ENCODE results near the gene FBXO10. TPM values are rescaled to one million over a fixed set of nuclear protein-coding genes. Genes with fewer than 3 reads are reported as not detected.

The FBXO10 gene
- total RNA-seq, 1 donor from 2014 or later, result 2.9 TPM

DNA sequence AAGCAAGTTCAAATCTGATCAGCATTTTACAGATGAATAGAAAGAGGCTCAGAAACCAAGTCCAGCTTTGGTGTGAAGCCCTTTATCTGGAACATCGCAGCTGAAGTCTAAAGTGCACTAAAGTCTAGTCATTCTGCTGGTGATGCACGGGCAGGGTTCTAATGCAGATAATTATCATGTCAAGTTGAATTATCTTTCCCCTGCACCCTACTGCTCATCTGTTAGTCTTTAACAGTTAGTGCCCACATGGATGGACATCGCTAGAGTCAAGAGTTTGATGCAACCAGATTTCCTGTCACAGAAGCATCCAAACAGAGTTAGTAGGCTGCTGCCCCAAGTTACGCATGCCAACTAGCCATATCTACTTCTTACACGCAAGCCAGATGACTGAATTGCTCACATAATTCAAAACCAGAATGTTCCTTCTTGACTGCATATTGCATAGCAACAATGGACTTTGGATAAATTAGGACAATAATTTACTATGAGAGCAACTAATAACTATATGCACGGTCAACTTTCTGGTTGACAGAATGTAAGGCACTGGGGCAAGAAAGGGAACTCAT is 17.8 kb upstream of the FBXO10 start:
- TF ChIP-seq, protein P1, sequence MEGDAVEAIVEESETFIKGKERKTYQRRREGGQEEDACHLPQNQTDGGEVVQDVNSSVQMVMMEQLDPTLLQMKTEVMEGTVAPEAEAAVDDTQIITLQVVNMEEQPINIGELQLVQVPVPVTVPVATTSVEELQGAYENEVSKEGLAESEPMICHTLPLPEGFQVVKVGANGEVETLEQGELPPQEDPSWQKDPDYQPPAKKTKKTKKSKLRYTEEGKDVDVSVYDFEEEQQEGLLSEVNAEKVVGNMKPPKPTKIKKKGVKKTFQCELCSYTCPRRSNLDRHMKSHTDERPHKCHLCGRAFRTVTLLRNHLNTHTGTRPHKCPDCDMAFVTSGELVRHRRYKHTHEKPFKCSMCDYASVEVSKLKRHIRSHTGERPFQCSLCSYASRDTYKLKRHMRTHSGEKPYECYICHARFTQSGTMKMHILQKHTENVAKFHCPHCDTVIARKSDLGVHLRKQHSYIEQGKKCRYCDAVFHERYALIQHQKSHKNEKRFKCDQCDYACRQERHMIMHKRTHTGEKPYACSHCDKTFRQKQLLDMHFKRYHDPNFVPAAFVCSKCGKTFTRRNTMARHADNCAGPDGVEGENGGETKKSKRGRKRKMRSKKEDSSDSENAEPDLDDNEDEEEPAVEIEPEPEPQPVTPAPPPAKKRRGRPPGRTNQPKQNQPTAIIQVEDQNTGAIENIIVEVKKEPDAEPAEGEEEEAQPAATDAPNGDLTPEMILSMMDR (conservative IDR thresholded peaks at IDR 0.05; ENCODE audit: low read depth, low read length), result no peak
- DNase-seq (ENCODE audit: low read depth), result no peak
- peak overlapping the region; percentile 19 for H3K4me3 ChIP-seq (ENCODE audit: low read depth, low read length)

DNA sequence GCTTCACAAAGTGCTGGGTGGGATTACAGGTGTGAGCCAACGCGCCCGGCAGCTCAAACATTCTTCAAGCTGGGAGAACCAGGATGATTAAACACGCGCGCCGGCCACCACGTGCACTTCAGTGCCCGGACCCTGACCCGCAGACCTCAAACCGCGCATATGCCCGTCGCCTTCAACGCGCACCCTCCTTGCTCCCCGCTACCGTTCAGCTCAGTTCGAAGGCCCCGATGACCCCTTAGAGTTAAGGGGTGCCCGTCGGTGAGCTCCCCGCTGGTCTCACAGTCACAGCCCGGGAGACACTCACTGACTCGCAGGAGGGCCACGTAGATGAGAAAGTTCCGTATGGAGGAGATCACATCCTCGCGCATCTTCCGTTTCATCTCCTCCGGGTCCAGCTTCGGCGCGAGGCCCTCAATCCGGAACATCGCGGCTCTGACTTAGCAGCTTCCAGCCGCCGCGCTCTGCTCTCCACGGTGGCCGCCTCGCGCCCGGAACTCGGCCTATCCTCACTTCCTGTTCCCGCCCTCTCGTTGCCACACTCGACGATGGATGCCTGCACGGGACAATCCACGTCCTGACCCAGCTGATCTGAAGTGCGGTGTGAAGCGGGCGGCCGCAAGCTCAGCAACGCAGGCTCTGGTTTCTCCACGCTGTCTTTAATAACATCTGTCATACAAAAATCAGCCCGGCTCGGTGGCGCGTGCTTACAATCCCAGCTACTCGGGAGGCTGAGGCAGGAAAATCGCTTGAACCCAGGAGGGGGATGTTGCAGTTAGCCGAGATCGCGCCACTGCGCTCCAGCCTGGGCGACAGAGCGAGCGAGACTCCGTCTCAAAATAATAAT is 16.1 kb upstream of the FBXO10 start, which contains the start of gene TOMM5:
Gene TOMM5, minus strand, starts transcription at position 490 of the 844 bp plus-strand sequence. Its CDS starts 65 bp downstream, at position 425.
- TF ChIP-seq, protein P1 (conservative IDR thresholded peaks at IDR 0.05; ENCODE audit: low read depth, low read length), result no peak
- DNase-seq (ENCODE audit: low read depth), result peak; percentile 56
- peak within 1 kb of the TSS; percentile 82 for H3K4me3 ChIP-seq (ENCODE audit: low read depth, low read length)

DNA sequence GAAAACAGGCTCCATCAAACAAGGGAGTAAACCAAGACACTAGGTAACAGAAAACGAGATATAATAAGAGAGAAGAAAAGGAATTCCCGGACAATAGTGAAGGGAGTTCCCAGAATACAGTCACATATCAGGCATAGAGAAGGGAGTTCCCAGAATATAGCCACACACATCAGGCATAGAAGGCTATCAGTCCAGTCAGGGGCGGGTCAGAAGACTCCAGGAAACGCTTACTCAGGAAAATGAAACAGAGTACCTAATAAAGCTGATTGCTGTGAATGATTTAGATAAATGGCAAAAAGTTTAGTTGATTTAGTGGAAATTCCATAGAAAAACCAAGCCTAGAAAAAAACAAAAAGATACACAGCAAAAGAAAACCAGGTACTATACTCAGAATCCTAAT is 11.3 kb upstream of the FBXO10 start:
- TF ChIP-seq, protein P1 (conservative IDR thresholded peaks at IDR 0.05; ENCODE audit: low read depth, low read length), result no peak
- DNase-seq (ENCODE audit: low read depth), result no peak
- H3K4me3 ChIP-seq (ENCODE audit: low read depth, low read length), result no peak overlapping the region

DNA sequence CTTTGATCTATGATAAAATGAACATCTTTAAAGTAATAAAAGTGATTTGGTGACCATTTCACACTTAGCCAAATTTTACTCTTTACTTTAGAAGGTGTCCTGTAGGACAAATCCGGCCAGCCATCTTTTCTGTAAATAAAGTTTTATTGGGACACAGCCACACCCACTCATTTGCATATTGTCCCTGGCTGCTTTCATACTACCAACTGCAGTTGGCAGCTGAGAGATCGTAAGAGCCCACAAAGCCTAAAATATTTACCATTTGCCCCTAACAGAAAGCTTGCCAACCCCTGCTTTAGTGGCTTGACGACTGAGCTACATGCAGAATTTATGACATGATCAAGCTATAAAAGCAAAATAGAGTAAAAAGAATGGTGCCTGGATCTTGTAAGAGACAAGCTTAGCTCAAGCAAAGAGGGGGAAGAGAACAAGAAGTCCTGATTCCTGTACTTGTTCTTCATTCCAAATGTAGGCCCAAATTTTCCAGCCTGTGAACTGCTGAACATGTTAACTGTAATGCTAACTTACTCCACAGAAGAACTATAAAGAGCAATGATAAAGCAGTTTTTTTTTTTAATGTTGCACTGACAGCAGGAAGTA is 7.4 kb upstream of the FBXO10 start:
- TF ChIP-seq, protein P1 (conservative IDR thresholded peaks at IDR 0.05; ENCODE audit: low read depth, low read length), result no peak
- no peak for DNase-seq (ENCODE audit: low read depth)

DNA sequence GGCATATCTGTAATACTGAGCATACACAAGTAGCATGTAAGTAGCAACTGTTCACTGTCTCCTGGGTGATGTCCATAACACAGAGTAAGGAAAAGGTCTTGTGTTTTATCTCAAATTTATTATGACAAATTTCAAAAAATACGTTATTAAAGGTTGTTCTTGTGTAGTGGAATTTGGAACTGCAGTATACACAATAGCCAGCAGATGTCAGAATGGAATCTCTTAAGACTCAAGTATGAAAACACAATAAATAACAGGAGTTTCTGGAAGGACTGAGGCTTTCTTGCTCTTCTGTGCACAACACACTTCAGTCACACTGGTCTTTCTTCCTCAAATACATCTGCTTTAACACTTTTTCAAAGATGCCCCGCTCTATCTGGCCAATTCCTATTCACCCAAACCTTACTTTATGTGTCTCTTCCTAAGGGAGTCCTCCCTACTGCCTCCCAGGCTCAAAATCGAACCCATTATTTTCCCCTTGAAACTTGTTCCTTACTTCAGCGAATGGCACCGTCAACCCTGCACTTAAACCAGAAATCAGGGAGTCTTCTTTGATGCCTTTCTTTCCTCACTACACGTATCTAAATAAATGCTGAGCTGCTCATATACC is 6.5 kb upstream of the FBXO10 start:
- no peak for DNase-seq (ENCODE audit: low read depth)
- TF ChIP-seq, protein P1 (conservative IDR thresholded peaks at IDR 0.05; ENCODE audit: low read depth, low read length), result peak; percentile 68
- no peak overlapping the region for H3K4me3 ChIP-seq (ENCODE audit: low read depth, low read length)

More for the DNA sequence above, 7.4 kb upstream of the FBXO10 start:
- H3K4me3 ChIP-seq (ENCODE audit: low read depth, low read length), result no peak overlapping the region

DNA sequence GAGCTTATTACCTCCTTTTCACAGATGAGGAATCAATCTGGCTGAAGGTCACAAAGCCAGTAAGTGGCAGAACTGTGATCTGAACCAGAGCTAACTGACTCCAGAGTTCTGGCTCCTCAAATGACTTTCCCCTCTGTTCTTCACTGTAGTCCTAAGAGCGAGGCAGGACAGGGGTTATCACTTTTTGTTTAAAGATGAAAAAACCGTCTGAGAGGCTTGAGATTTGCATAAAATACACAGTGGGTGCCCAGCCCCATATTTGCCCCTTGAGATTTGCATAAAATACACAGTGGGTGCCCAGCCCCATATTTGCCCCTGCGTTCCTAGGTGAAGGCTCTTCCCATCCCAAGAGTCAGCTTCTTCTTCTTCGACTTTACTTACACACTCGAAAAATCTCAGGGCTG is 667 bp downstream of the FBXO10 start:
- peak overlapping the region; percentile 89 for H3K4me3 ChIP-seq (ENCODE audit: low read depth, low read length)
- TF ChIP-seq, protein P1 (conservative IDR thresholded peaks at IDR 0.05; ENCODE audit: low read depth, low read length), result no peak
- no peak for DNase-seq (ENCODE audit: low read depth)
